CD4-positive, alpha-beta T cell treated with Interleukin-15 for 1 hour (primary cell): Measurements from ENCODE around the gene ACOX3.
A peak's percentile ranks its signal among the peaks of the same experiment; 100 is the strongest.
"Not testable (repeated sequence)": the region's sequence is repeated elsewhere in the genome, so short reads cannot be mapped to it uniquely, and the experiment has no call there.

Experiments
- DNase-seq: peaks from one replicate; pipeline ENCODE4 v3.0.0-alpha.2; 2020

ACOX3 gene

DNA sequence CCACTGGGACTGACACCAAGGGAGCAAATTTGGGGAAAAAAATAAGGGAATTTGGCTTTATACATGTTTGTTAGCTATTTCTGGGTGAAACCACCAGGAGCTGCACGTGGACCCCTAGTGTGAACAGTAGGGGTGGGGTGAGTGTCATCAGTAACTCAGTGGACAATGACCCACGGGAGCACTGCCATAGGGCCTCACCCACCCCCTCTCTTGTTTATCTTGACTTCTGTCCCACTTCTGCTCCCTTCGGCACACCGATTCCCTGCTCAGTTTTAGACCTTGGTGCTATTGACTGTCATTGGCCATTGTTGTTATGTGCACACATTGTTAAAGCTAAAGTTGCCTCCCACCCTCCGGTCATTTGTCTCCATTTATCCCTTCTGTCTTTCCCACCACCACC lies 9.0 kb downstream of the ACOX3 start:
- no peak for DNase-seq

DNA sequence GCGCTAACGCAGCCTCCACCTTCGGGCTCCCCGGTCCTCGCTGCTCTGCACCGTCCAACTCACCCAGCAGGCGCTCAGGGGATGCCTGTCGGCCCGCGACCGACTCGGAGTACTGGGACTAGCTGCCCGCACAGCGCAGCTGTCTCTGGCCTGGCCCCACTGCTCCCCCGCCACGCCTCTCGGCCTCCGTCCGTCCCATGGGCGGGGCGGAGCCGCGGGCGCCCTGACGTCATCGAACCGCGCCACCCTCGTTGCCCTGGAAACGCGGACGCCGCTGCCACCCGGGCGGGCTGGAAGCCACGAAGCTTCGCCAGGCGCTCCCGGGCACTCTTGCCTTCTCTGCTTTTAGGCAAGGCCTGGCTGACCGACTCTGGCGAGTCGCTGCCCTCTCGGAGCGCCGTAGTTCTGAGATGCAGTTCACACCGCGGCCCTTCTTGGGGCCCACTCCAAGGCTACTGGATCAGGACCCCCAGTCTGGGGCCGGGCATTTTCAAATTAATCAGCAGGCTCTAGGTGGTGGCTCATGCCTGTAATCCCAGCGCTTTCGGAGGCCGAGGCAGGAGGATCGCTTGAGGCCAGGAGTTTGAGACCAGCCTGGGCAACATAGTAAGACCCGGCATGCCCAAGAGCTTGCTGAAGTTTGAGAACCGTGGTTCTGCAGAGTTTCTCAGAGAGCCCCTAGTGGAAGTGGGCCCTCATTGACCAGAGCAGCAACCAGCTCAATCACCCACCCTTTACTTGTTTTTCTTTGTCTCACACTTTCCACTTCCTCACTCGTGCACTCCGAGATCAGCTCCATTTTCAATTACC lies 12.0 kb downstream of the ACOX3 start:
- DNase-seq: peak; percentile 88

DNA sequence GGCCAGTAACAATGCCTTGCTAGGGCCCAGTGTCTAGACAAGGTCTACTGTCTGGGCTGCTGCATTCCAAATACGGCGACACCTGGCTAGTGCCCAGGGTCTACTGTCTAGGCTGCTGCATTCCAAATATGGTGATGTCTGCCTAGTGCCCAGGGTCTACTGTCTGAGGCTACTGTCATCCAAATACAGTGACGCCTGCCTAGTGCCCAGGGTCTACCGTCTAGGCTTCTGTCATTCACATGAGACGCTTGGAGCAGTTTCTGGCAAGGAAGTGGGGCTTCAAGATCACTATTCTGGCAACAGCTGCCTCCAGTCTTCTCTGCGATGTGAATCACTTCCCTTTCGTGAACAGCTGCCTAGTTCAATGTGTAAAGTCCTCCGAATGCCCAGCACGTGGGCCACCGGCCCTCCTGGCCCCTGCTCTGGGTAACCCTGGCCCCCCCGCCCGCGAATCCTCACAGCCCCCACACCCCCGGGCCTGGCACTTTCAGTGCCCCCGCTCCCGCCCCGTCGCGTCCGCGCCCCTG lies 12.7 kb downstream of the ACOX3 start:
- DNase-seq: peak; percentile 24

DNA sequence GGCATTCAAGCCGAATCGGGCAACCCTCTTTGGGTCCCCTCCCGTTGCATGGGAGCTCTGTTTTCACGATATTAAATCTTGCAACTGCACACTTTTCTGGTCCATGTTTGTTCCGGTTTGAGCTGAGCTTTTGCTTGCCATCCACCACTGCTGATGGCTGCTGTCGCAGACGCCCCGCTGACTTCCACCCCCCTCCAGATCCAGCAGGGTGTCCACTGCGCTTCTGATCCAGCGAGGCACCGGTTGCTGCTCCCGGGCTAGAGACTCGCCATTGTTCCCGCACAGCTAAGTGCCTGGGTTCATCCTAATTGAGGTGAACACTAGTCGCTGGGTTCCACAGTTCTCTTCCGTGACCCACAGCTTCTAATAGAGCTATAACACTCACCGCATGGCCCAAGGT lies 13.3 kb downstream of the ACOX3 start:
- no peak for DNase-seq

DNA sequence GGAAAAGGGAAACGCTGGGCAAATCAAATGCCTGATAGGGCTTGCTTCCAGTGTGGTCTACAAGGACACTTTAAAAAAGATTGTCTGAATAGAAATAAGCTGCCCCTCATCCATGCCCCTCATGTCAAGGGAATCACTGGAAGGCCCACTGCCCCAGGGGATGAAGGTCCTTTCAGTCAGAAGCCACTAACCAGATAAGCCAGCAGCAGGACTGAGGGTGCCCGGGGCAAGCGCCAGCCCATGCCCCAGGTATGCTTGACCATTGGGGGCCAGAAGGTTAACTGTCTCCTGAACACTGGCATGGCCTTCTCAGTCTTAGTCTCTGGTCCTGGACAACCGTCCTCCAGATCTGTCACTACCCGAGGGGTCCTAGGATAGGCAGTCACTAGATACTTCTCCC lies 17.7 kb downstream of the ACOX3 start:
- DNase-seq: no peak

DNA sequence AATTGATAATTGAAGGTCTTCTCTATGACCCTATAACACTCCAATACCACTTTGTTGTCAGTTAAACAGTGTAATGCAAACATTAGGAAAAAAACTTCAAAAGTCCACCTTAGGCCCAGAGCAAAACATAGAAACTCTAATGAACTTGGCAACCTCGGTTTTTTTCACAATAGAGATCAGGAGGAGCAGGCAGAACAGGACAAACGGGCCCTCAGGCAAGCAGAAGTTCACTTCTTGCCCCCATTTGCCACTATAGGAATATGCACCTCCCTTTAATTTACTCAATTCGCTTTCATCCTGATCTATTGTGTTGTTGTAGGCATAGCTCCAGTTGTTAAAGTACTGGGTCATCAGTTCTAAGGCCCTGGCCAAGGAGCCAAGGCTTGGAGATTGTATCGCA lies 18.2 kb downstream of the ACOX3 start:
- no peak for DNase-seq

DNA sequence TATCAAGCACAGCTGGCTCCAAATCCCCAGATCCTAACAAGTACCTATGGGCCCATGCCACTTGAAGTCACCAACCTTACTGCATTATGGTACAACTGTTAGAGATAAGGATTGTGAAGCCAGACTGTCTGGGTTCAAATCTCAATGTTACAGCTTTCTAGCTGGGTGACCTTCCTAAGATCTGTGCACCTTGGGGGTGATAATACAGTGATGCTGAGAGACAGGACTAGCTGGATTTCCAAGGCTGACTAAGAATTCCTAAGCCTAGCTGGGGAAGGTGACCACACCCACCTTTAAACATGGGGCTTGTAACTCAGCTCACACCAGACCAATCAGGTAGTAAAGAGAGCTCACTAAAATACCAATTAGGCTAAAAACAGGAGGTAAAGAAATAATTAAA lies 20.4 kb downstream of the ACOX3 start:
- DNase-seq: not testable (repeated sequence)

DNA sequence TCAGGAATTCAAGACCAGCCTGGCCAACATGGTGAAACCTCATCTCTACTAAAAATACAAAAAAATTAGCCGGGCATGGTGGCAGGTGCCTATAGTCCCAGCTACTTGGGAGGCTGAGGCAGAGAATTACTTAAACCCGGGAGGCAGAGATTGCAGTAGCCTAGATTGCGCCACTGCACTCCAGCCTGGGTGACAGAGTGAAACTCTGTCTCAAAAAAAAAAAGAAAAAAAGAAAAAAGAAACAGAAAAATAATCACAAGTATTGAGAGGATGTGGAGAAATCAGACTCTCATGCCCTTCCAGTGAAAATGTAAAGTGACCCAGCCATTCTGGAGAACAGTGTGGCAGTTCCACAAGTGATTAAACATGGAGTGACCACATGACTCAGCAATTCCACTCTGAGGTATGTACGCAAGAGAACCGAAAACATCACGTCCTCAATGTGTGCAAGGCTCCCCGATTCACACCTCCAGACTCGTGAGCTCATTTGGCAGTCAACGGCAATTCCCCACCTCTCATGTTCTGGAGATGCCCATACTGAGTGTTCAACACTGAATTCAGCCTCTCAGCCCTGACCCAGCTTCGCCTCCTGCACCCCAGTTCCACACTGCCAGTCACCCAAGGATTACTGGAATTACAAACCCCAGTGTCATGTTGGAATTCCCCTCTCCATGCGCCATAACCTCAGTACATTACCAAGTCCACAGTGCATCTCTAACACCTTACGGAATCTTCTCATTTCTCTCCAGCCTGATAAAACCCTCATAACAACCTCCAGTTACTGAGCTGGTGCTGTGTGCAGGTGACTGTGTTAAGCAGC lies 21.1 kb downstream of the ACOX3 start:
- peak; percentile 39 for DNase-seq

DNA sequence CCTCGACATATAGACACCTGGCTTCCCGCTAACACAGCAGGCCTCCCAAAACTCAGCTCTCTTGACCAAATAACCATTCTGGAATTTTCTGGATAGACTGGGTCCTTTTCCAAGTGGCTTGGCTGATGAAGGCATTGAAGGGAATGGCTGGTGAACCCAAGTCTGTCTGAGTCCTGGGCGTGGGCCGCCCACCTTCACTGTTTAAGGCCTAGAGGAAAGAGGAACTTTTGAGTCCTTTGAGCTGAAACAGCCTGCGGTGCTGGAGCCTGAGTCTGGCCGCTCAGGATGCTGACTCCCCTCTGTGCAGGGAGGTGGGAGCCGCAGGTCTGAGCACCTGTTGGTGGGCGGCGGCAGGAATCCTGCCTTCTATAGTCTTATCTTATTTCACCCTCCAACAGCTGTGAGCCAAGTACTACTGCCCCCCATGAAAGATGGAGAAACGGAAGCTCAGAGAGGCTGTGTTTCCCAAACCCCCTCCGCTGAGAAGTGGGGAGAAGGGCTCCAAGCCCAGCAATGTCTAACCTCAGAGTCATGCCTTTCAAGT lies 23.4 kb downstream of the ACOX3 start:
- DNase-seq: no peak

DNA sequence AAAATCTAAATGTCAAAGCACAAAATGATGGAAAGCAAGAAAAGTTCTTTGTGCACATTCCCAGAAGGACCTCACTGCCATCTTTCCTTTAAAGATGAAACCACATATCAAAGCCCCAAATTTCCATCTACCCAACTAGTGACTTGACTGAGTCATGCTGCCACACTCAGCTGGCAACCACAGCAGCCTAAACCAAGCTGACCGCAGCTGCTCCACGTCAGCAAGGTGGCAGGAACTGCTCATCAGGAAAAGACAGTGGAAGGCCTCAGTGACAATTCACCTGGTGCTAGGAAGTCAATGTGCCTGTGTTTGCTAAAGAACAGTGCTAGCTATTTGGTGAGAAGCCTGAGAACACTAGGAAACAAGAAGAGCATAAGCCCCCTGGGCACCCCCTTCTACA lies 26.1 kb downstream of the ACOX3 start:
- DNase-seq: no peak

DNA sequence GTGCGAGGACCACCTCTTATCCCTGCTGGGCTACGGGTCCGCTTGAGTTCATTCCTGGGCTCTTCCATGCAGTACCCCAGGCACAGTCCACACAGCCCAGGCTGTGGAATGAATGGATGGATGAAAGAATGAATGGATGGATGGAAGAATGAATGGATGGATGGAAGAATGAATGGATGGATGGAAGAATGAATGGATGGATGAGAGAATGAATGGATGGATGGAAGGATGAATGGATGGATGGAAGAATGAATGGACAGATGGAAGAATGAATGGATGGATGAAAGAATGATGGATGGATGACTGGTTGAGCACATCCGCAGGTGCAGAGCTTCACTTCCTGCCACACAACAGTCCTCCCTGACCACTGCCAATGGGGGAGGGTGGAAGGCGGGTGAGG lies 28.2 kb downstream of the ACOX3 start:
- DNase-seq: no peak

DNA sequence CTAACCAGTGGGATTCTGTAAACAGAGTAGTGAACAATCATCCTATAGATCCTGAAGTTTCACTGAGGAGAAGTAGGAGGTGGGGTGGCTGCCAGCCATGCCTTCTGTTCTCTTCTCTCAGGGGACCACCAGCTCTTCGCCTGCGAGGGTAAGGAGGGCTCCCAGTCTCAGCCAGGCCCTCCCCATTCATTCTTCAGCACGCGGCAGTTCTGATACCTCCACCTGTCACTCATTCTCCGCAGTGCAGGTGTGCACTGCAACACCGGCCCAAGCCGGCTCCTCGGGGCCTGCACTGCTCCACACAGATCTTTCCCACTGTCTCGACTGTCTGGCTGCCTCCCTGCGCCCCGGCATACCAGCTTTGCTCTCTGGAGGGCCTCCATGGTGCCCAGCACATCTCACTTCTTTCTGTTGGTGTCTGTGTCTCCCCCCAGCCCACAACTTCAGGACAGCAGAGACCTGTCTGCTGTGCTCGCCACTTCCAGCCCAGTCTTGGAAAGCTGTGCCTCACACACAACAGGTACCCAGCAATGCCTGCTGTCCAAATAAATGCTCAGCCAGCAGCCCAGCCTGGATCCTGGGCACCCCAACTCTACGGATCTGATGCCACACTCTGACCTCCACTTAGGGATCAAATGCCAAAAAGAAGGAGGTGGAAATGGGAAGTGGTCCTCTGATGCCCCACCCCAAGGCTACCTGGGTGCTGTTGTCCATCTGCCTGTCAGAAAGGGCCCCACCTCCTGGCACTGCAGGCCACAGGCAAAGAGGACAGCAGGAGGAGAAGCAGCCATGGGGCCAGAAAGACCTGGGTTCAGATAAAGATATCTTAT lies 29.0 kb downstream of the ACOX3 start:
- DNase-seq: no peak

DNA sequence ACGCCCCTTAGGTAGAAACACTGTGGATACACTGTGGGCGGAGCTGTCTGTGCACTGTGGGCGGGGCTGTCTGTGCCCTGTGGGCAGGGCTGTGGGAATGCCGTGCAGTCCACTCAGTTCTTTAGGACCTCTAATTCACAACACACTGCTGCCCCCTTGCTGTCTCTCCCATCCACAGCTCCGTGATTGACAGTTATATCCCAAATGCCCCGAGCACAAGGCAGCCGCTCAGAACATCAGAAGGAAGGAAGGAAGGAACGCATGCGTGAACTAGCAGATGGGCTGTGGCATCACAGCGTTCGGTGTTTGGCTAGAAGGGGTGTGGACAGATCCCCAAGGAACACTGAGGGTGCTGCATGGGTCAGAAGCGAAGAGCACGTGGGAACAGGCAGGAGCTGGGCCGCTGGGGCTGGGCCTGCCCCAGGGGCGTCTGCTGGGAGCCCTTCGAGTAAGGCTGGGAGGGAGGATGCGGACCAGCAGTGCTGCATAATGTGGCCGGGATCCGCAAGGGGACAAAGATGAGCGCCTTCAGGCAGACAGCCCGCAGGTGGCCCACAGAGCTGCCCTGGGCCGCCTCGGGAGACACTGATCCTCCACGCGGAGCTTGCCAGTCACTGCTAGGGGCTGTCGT lies 29.8 kb downstream of the ACOX3 start:
- DNase-seq: no peak

DNA sequence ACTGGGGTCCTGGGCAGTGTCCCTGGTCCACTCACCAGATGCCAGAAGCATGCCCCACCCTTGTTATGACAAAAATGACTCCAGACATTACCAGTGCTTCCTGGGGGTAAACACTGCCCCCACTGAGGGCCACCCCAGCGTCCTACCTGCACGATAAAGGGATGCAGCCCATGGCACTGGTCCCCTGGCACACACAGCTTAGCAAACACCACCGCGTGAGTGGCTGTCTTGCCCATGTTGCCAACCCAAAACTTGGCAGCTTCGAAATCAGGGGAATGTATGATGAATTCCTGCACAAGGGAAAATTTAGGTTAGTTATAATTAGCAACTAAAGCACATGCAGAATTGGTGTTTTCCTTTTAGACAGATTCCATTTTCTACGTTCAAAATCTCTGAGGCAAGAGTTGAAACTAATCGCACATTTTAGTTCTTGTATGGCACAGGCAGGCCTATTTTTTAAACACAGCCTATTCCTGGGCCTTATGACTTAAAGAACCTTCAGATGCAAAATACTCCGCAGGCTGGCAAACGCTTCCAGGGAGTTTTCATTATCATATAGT lies 30.4 kb downstream of the ACOX3 start:
- DNase-seq: no peak

DNA sequence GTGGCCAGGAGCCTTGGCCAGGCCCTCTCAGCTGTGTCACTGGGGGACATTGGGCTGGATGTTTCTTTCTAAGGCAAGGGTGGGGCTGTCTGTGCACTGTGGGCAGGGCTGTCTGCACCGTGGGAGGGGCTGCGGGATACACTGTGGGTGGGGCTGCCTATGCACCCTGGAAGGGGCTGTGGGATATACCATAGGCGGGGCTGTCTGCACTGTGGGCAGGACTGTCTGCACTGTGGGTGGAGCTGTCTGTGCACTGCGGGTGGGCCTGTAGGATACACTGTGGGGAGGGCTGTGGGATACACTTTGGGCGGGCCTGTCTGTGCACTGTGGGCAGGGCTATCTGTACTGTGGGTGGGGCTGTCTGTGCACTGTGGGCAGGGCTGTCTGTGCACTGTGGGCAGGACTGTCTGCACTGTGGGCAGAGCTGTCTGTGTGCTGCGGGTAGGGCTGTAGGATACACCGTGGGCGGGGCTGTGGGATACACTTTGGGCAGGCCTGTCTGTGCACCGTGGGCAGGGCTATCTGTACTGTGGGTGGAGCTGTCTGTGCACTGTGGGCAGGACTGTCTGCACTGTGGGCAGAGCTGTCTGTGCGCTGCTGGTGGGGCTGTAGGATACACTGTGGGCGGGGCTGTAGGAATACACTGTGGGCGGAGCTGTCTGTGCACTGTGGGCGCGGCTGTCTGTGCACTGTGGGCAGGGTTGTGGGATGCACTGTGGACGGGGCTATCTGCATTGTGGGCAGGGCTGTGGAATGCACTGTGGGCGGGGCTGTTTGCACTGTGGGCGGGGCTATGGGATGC lies 31.1 kb downstream of the ACOX3 start:
- DNase-seq: peak; percentile 90

DNA sequence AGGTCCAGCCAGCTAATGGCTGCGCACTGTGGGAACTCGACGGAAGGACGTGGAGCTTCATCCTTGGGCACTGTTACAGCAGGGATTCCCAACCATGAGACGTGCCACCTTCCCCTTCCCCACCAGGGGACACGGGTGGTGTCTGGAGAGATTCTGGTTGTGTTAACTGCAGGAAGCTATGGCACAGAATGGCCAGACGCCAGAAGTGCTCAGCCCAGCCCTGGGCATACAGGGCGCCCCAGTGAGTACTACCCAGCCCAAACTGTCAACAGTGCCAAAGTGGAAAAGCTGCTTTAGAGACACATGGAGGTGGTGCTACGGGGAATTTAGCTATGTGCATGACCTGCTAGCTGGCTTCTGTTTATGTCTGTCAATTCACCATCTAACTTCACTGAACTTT lies 32.8 kb downstream of the ACOX3 start:
- DNase-seq: no peak

DNA sequence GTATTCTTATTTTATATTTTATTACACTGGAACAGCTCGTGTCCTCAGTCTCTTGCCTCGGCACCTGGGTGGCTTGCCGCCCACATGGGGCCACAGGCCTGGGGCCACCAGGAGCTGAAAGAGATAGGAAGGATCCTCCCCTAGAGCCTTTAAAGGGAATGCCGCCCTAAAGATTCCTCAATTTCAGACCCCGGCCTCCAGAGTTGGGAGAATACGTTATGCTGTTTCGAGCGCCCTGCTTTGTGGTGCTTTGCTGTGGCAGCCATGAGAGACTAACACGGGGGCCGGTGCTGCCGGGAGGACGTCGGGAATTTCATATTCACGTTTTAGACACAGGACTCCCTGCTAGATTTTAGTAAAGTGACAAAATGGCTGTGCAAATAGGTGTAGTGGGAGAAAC lies 33.2 kb downstream of the ACOX3 start:
- DNase-seq: no peak

DNA sequence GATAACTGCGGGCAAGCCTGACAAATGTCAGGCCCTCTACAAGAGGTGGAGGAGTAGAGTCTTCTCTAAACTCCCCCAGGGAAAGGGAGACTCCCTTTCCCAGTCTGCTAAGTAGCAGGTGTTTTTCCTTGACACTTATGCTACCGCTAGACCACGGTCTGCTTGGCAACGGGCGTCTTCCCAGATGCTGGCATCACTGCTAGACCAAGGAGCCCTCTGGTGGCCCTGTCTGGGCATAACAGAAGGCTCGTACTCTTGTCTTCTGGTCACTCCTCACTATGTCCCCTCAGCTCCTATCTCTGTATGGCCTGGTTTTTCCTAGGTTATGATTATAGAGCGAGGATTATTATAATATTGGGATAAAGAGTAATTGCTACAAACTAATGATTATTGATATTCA lies 33.6 kb downstream of the ACOX3 start:
- DNase-seq: not testable (repeated sequence)

DNA sequence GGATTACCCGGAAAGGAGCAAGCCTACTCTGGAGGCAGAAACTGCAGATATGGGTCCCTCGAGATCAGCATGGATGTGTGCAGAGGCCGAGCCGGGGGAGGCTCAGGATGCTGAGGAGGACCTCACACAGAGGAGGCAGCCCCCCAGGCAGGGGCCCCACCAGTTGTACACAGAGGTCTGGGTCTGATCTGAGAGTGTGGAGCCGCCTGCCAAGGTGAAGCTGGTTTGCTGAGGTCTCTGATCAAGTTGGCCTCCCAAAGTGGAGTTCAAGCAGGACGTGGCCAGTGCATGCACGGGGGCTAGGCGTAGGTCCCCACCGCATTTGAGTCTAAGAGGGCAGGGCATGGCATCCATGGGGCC lies 35.0 kb downstream of the ACOX3 start:
- no peak for DNase-seq

DNA sequence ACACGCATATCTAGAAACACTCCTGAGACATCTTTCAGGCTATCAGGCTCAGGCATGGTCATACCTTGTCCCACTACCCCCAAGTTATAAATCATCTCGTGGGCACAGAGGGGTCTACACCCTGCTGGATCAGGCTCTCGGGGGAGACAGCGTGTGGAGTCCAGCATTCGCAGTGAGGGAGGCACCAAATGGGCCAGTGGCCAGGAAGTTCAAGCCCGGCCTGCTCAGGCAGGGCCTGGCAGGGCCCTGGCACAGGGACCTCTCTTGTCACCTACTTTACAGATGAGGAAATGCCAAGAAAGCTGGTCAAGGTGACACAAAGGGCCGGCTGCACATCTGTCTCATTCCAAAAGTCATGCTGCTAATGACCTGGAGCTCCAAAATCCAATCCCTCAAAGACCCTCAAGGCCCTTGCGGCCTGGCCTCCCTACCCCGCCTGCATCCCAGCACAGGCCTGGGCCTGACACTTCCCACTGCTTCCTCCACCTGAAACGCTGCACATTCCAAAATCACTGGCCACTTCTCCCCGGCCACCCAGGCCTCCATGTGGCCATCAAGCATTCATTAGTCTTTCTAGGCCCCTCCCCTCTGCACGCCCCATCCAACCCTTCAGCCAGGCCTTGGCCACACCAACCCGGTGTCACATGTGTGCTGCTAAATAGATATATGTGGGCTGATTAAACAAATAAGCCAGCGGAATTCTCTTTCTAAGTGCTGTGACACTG lies 35.6 kb downstream of the ACOX3 start:
- DNase-seq: no peak

DNA sequence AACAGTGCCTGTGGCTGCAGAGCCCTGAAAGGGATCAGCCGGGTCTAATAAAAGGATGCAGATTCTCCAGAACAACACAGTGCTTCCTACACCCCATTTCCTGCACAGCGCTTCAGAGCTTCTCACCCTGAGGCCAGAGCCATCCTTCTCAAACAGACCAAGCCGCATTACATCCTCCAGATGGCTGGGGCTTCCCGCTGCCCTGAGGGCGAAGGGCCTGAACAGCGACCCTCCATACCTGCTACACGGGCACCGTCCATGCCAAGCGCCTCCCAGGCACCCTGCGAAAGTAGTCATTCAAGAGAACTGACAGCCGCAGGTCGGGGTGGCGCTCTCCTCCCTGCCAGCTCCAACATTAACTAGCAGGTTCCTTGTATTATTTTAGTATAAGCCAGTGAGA lies 36.5 kb downstream of the ACOX3 start:
- DNase-seq: no peak
